GM12878 (cell line): ENCODE data around the gene ECPAS. TPM values are rescaled to one million over a fixed set of nuclear protein-coding genes. Genes with fewer than 3 reads are reported as not detected.
"Not testable (repeated sequence)": the region's sequence is repeated elsewhere in the genome, so short reads cannot be mapped to it uniquely, and the experiment has no call there.

Experiments
- ATAC-seq: fragments of 200-7000 bp; cut with Tn5 transposase; 3 replicates; pipeline ENCODE4 v1.9.1; 2020; ENCODE audit warnings: mild to moderate bottlenecking, moderate library complexity
- BruUV-seq: library from RNA; stranded (reverse); fragments of 400-500 nt; replicated peaks from 2 replicates; lab custom pipeline; 2021; lab: Mats Ljungman, UMichigan
- CTCF ChIA-PET: fragments of 300-600 bp; sonication (Branson Sonifier 250); formaldehyde crosslinking; extraction: SDS; loops from one replicate; lab custom pipeline; 2021; ENCODE audit warnings: inconsistent platforms; lab: Yijun Ruan, JAX
- POLR2A ChIA-PET: fragments of 350-600 bp; formaldehyde crosslinking; extraction: SDS; loops from one replicate; lab custom pipeline; 2021; ENCODE audit warnings: inconsistent platforms; lab: Charles Lee
- RAD21 ChIA-PET: fragments of 300-600 bp; sonication (Branson Sonifier 250); formaldehyde crosslinking; loops from one replicate; lab custom pipeline; 2023; ENCODE audit warnings: antibody characterized with exemption; ENCODE audit not compliant: unreplicated experiment; lab: Charles Lee
- SMC1A ChIA-PET: fragments of 300-600 bp; sonication (Branson Sonifier 250); formaldehyde crosslinking; loops from one replicate; lab custom pipeline; 2023; ENCODE audit not compliant: unreplicated experiment, uncharacterized antibody; lab: Charles Lee
- DNase-seq: peaks from one replicate; pipeline ENCODE4 v3.0.0-alpha.2; 2011; ENCODE audit warnings: low read depth, low spot score
- FAIRE-seq: peaks from 3 replicates; lab custom pipeline; 2011; peaks lifted over from hg19 to GRCh38; lab: Jason Lieb, UNC
- H2AFZ ChIP-seq: 2 replicates; pipeline ENCODE4 v1.6.0; 2011; ENCODE audit warnings: low read depth, low read length, control low read depth; ENCODE audit not compliant: control insufficient read depth
- H3K27ac ChIP-seq: 2 replicates; pipeline ENCODE4 v1.5.1; 2011; ENCODE audit warnings: control low read depth; ENCODE audit not compliant: control insufficient read depth, insufficient read depth
- H3K27me3 ChIP-seq, 2 experiments: replicated peaks in 1 of 2; 2 replicates each; pipeline versions ENCODE4 v1.6.0 to v1.6.1; 2011; ENCODE audit warnings: low read length in 1 of 2; ENCODE audit not compliant: control insufficient read depth in 2 of 2, insufficient read depth in 2 of 2
- H3K36me3 ChIP-seq, 2 experiments: 2 replicates each; pipeline ENCODE4 v1.5.1; 2011; ENCODE audit warnings: low read length in 1 of 2; ENCODE audit not compliant: control insufficient read depth in 2 of 2, insufficient read depth in 2 of 2
- H3K4me1 ChIP-seq: 2 replicates; pipeline ENCODE4 v1.6.1; 2011; ENCODE audit warnings: mild to moderate bottlenecking, low read length, moderate library complexity, mixed read lengths; ENCODE audit not compliant: control insufficient read depth, insufficient read depth
- H3K4me2 ChIP-seq: 2 replicates; pipeline ENCODE4 v1.6.0; 2011; ENCODE audit warnings: control low read depth; ENCODE audit not compliant: control insufficient read depth, insufficient read depth
- H3K4me3 ChIP-seq: fragments of 200-600 bp; sonication (generic); 2 replicates; pipeline ENCODE4 v1.5.1; 2016
- H3K79me2 ChIP-seq: 2 replicates; pipeline ENCODE4 v1.6.0; 2011; ENCODE audit warnings: low read length; ENCODE audit not compliant: control insufficient read depth, insufficient read depth
- H3K9ac ChIP-seq: 2 replicates; pipeline ENCODE4 v1.8.0; 2011; ENCODE audit warnings: low read length, control low read depth, mixed read lengths; ENCODE audit not compliant: control insufficient read depth, insufficient read depth
- H3K9me3 ChIP-seq: replicated peaks from 3 replicates; pipeline ENCODE4 v1.5.1; 2011; ENCODE audit warnings: mild to moderate bottlenecking, low read length; ENCODE audit not compliant: control insufficient read depth, insufficient read depth
- H4K20me1 ChIP-seq: 2 replicates; pipeline ENCODE4 v1.6.0; 2011; ENCODE audit not compliant: control insufficient read depth, insufficient read depth
- ATF2 ChIP-seq: IDR thresholded peaks from 2 replicates; pipeline ENCODE4 v1.6.1; 2012; ENCODE audit warnings: low read length, inconsistent platforms
- BMI1 ChIP-seq: fragments of 450-650 bp; IDR thresholded peaks from 2 replicates; pipeline ENCODE4 v1.6.1; 2016; ENCODE audit warnings: mild to moderate bottlenecking, moderate library complexity, borderline replicate concordance
- EED ChIP-seq: sonication (generic); IDR thresholded peaks from 2 replicates; pipeline ENCODE4 v1.6.1; 2016; ENCODE audit warnings: antibody characterized with exemption, low read depth
- ELK1 ChIP-seq: IDR thresholded peaks from 2 replicates; pipeline ENCODE4 v1.6.1; 2012; ENCODE audit warnings: low read depth, low read length, improper control_type of control experiment
- IRF4 ChIP-seq: IDR thresholded peaks from 2 replicates; pipeline ENCODE4 v1.6.1; 2011; ENCODE audit warnings: low read depth, low read length
- JUND ChIP-seq: IDR thresholded peaks from 2 replicates; pipeline ENCODE4 v1.6.1; 2012; ENCODE audit warnings: low read depth, mild to moderate bottlenecking, low read length, improper control_type of control experiment, moderate library complexity
- PKNOX1 ChIP-seq: fragments of 450-650 bp; IDR thresholded peaks from 2 replicates; pipeline ENCODE4 v1.6.1; 2016; ENCODE audit warnings: mild to moderate bottlenecking
- POLR2AphosphoS5 ChIP-seq: IDR thresholded peaks from 2 replicates; pipeline ENCODE4 v1.6.1; 2011; ENCODE audit warnings: mild to moderate bottlenecking, low read length, inconsistent platforms
- RB1 ChIP-seq: fragments of 450-650 bp; formaldehyde crosslinking; IDR thresholded peaks from 2 replicates; pipeline ENCODE4 v1.6.1; 2017; ENCODE audit warnings: mild to moderate bottlenecking, borderline replicate concordance
- SMAD5 ChIP-seq: IDR thresholded peaks from 2 replicates; pipeline ENCODE4 v1.6.1; 2016; ENCODE audit warnings: antibody characterized with exemption, low read depth
- SMC3 ChIP-seq: IDR thresholded peaks from 2 replicates; pipeline ENCODE4 v1.6.1; 2011; ENCODE audit warnings: low read length, improper control_type of control experiment, borderline replicate concordance
- SP1 ChIP-seq: IDR thresholded peaks from one replicate; pipeline ENCODE4 v1.6.1; 2011; ENCODE audit warnings: low read depth, low read length
- STAT1 ChIP-seq: fragments of 450-650 bp; conservative IDR thresholded peaks from 2 replicates; pipeline ENCODE4 v1.6.1; 2014; ENCODE audit warnings: antibody characterized with exemption, mild to moderate bottlenecking
- SUZ12 ChIP-seq: fragments of 200-600 bp; sonication (generic); IDR thresholded peaks from one replicate; pipeline ENCODE4 v1.6.1; 2018; ENCODE audit warnings: antibody characterized with exemption, mild to moderate bottlenecking; ENCODE audit not compliant: unreplicated experiment
- ZNF217 ChIP-seq: fragments of 450-650 bp; IDR thresholded peaks from 2 replicates; pipeline ENCODE4 v1.6.1; 2017; ENCODE audit warnings: antibody characterized with exemption, mild to moderate bottlenecking
- ZSCAN29 ChIP-seq: fragments of 450-650 bp; IDR thresholded peaks from 2 replicates; pipeline ENCODE4 v1.6.1; 2017; ENCODE audit warnings: mild to moderate bottlenecking, moderate library complexity
- ZZZ3 ChIP-seq: IDR thresholded peaks from 2 replicates; pipeline ENCODE4 v1.6.1; 2011; ENCODE audit warnings: low read depth; ENCODE audit not compliant: control insufficient read depth, insufficient read length
- WGBS: methylation state at CpG from one replicate; pipeline ENCODE4 v1.1.6; 2016; ENCODE audit warnings: low lambda C conversion rate; ENCODE audit not compliant: insufficient replicate concordance, insufficient coverage; ENCODE audit errors: missing lambda C conversion rate; 5-methylcytosine and 5-hydroxymethylcytosine counted together
- in situ Hi-C: fragments of 300-500 bp; cut with MboI; formaldehyde crosslinking; loops from 9 replicates; pipeline ENCODE4 v1.14.3; 2018; ENCODE audit warnings: mixed read lengths
- intact Hi-C: fragments of 100-400 bp; cut with micrococcal nuclease; formaldehyde crosslinking; loops from one replicate; pipeline ENCODE4 v1.14.2; 2022; ENCODE audit not compliant: unreplicated experiment
- polyA plus RNA-seq, 11 experiments: library from polyadenylated mRNA; depleted of rRNA in 4 of 11; unstranded in 6 of 11; stranded (reverse) in 5 of 11; fragments of >200 nt; fragmentation: Nextera tagmentation in 4 of 11; fragmentation: Illumina TruSeq in 1 of 11; extraction: Ambion mirVana in 4 of 11; extraction: Trizol in 1 of 11; gene quantifications; 1 replicate in 1 of 11; 2 replicates in 10 of 11; pipeline versions ENCODE4 v1.2.1 to v1.2.3, GENCODE V29; 2011 to 2016; ENCODE audit warnings: inconsistent platforms in 2 of 11, missing spikeins in 2 of 11, low read depth in 1 of 11
- total RNA-seq, 4 experiments: library from RNA; depleted of rRNA in 3 of 4; stranded (reverse); fragments of >200 nt in 3 of 4; fragmentation: Illumina TruSeq in 1 of 4; extraction: Trizol in 1 of 4; gene quantifications; 2 replicates each; pipeline versions ENCODE4 v1.2.1 to v1.2.3, GENCODE V29; 2013 to 2021

The ECPAS gene
- total and polyA plus RNA-seq, 10 of the 15 experiments (the other 5 are each of a cell fraction or from before 2014, with no cell fraction given): 11.2 to 69.8 (median 50.1) TPM

GRCh38 chr9:111445799-111446198 is 38.4 kb downstream of the ECPAS start:
- H3K4me1 ChIP-seq, in situ Hi-C loops, H2AFZ ChIP-seq, H3K27ac ChIP-seq, H3K27me3 ChIP-seq, POLR2A ChIA-PET, FAIRE-seq, DNase-seq, H3K36me3 ChIP-seq, intact Hi-C loops, H3K4me3 ChIP-seq, H3K9me3 ChIP-seq, H3K9ac ChIP-seq, ATAC-seq, RAD21 ChIA-PET, BruUV-seq, H3K79me2 ChIP-seq, H3K4me2 ChIP-seq, H4K20me1 ChIP-seq: not testable (repeated sequence)
- SMC1A ChIA-PET: interaction anchor here (1.0 to 1.7 kb wide), 2 partner anchors 13 to 32 kb away, joined by 5 read pairs; no protein-coding TSS in a partner anchor
- CTCF ChIA-PET: interaction anchor here (0.9 kb wide), 1 partner anchor 176 kb away, joined by 3 read pairs; no protein-coding TSS in a partner anchor
- 100% methylated on average over 1 of the region's 1 CpG for WGBS

GRCh38 chr9:111443454-111443853 is 40.7 kb downstream of the ECPAS start:
- no peak for ATAC-seq
- ChIA-PET SMC1A (no interaction called here), POLR2A (no interaction called here), CTCF (no interaction called here), RAD21 (no interaction called here)
- WGBS: 95% methylated on average over 4 of the region's 4 CpGs
- in situ Hi-C loops: no loop called here
- intact Hi-C loops: no loop called here
- no peaks in the 10 kb centered on the region for H3K9me3 ChIP-seq
- H4K20me1 ChIP-seq: no peaks in the 10 kb centered on the region
- no peaks in the 10 kb centered on the region; the same call in 1 of the 2 replicates for H3K79me2 ChIP-seq
- no peak overlapping the region for H3K27ac ChIP-seq
- no peak overlapping the region for H2AFZ ChIP-seq
- H3K4me3 ChIP-seq: no peak overlapping the region
- BruUV-seq: TSS peak; percentile 20
- no peak overlapping the region for H3K4me2 ChIP-seq
- H3K27me3 ChIP-seq: no peaks in the 10 kb centered on the region
- FAIRE-seq: no peak
- no peak overlapping the region for H3K9ac ChIP-seq
- DNase-seq: no peak
- H3K4me1 ChIP-seq: no peaks in the 10 kb centered on the region
- H3K36me3 ChIP-seq: peaks cover 0 to 16% of the 10 kb centered on the region in 2 experiments
- TF ChIP-seq SMC3 (no peak), SMAD5 (no peak), ZSCAN29 (no peak), BMI1 (no peak), POLR2AphosphoS5 (no peak), JUND (no peak), SUZ12 (no peak), PKNOX1 (no peak), IRF4 (no peak), ZNF217 (no peak), STAT1 (no peak), SP1 (no peak), ELK1 (no peak), ATF2 (no peak), RB1 (no peak), ZZZ3 (no peak), EED (no peak)
